GM12875 (cell line): Measurements from ENCODE around the gene PPP4R1.

Source experiments
- H3K4me3 ChIP-seq: one replicate; pipeline ENCODE4 v1.5.1; 2011; ENCODE audit warnings: low read depth, low read length, control low read depth
- TF ChIP-seq, protein P1 (sequence below): IDR thresholded peaks from 2 replicates; pipeline ENCODE4 v1.5.1; 2011; ENCODE audit warnings: low read depth, mild to moderate bottlenecking, control low read depth, inconsistent platforms, low read length, moderate library complexity, borderline replicate concordance; ENCODE audit not compliant: insufficient read depth

The PPP4R1 gene

DNA sequence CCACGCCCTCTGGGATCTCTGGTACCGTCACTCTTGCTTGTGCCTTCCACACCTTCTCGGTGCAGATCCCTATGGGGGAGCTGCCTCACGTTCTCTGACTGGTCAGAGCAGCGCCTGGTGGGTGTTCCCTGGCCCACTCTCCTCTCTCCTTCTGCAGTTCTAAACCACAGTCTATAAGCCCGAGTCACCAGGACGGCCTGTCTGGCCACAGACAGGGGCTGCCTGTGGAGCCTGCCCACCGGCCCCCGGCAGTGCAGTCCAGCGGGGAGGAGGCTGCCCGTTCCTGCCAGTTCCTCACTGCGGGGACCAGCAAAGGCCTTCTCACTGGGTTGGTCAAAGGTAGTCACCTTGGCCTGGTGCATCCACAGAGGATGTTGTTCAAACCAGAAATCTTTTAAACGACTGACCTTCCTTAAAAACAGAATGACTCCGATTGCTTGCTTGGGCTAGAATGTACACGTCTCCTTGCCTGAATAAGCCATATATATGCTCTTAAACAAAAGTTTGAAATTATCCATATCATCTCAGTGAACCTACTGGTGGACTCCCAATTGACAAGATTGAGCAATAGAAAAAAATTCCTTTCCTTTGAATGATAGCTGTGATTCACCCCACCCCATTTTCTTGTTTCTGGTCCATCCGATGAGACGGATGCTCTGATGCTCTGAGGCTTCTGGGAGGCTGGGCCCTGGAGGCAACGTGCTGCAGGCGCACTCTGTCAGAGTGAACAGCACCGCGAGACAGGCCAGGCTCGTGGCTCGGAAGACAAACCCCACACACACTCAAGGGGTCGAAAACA, 77.8 kb downstream of the PPP4R1 start:
- no peak overlapping the region for H3K4me3 ChIP-seq
- TF ChIP-seq, protein P1, sequence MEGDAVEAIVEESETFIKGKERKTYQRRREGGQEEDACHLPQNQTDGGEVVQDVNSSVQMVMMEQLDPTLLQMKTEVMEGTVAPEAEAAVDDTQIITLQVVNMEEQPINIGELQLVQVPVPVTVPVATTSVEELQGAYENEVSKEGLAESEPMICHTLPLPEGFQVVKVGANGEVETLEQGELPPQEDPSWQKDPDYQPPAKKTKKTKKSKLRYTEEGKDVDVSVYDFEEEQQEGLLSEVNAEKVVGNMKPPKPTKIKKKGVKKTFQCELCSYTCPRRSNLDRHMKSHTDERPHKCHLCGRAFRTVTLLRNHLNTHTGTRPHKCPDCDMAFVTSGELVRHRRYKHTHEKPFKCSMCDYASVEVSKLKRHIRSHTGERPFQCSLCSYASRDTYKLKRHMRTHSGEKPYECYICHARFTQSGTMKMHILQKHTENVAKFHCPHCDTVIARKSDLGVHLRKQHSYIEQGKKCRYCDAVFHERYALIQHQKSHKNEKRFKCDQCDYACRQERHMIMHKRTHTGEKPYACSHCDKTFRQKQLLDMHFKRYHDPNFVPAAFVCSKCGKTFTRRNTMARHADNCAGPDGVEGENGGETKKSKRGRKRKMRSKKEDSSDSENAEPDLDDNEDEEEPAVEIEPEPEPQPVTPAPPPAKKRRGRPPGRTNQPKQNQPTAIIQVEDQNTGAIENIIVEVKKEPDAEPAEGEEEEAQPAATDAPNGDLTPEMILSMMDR, result no peak

DNA sequence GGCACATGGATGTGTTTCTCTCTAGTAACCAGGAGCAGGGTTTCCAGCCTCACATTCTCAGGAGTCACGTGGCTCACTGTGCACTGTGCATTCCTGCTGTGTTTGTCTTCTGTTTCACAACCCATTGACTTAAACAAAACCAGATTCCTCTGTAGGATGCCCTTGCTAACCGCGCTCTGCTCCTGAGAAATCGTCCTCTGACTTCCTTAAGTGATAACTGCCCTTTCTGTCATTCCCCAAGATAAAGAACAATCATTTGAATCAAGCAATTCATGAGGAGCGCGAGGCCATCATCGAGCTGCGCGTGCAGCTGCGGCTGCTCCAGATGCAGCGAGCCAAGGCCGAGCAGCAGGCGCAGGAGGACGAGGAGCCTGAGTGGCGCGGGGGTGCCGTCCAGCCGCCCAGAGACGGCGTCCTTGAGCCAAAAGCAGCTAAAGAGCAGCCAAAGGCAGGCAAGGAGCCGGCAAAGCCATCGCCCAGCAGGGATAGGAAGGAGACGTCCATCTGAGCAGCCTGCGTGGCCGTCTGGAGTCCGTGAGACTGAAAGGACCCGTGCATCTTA, 78.8 kb downstream of the PPP4R1 start:
- no peak overlapping the region for H3K4me3 ChIP-seq

DNA sequence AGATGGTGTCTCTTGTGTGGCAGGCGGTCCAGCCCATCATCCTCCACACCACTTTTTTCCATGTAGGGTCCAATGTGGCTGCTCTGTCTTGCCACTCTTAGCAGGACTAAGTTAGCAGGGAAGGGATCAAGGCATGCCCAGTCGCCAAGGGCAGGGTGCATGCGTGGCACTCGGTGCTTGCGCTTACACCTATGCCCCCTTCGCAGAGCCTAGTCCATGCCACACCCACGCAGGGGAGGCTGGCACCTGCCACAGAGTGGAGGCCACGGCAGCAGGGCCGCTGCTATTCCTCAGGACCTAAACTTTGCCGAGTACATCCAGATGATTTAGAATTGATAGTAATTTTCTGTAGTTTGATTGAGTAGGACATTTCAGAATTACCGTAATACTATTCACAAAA, 79.5 kb downstream of the PPP4R1 start:
- TF ChIP-seq, protein P1, result no peak
- no peak overlapping the region for H3K4me3 ChIP-seq

More for the DNA sequence above, 78.8 kb downstream of the PPP4R1 start:
- TF ChIP-seq, protein P1, result no peak

DNA sequence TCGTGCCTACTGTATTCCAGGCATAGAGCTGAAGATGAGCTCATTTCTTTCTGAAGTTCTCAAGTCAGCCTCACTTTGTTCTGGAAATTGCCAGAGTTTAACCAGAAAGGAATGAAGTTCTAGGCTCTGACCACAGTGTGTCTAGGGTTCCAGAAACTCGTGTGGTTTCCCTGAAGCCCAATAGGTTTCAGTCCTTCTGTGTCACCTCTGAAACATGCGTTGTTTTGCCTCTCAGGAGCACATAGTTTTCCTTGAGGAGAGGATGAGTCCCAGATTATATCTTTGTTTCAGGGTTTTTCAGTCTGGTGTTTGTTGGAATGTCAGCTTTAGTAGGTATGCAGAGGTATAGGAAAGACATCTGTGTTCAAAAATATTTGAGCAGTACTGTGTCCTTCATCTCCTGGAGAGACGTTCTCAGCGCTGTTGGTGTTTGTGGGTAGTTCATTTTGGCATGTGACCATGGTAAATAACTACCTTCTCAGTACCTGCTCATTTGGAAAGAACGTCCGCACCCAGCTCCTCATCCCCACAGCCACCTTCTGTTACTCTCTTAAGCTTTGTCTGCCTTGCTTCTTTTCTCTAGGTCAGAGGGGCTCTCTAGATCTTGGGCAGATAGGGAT, 82.5 kb downstream of the PPP4R1 start:
- H3K4me3 ChIP-seq, result no peak overlapping the region
- TF ChIP-seq, protein P1, result no peak

DNA sequence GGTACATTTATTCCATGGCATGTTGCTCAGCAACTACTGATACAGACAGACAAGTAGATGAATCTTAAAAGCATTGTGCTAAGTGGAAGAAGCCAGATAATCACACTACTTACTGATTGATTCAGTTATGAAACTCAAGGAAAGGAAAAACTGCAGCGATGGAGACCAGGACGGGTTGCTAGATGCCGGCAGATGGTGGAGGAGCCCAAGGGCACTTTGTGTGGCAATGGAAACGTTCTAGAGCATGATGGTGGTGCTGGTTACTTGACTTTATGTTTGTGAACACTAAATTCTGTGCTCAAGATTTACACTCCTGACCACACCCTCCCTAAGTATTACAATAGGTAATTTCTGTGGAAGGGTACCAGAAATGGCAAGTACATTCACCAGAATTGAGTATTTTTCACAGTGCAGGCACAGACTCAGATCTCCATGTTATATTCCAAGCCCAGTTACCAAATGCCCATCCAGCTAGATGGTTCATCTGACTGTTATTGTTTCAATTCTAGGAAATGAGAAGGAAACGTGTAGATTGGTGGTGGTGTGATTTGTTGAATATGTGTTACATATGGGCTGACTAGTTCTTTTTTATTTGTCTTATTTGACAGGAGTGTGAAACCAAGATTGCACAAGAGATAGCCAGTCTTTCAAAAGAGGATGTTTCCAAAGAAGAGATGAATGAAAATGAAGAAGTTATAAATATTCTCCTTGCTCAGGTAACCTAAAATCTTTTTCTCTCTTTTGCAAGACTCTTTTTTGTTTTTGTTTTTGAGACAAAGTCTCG, 83.9 kb downstream of the PPP4R1 start:
- H3K4me3 ChIP-seq, result no peak overlapping the region
- TF ChIP-seq, protein P1, result no peak

DNA sequence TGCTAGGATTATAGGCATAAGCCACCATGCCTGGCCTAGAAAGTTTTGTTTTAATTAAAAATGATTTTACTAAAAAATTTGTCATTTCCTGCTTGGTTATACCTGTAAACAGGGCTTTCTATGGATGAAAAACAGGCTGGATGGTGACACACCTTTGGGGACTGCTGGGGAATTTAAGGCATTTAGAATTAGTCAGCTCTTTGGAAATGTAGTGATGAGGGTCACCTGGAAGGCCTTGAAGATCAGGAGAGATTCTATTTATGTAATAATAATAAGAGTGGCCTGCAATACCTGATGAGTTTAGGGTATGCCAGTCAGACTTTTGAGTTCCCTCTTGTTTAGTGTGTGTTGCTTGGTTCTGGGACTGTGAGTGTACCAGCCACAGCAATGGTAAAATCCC, 87.9 kb downstream of the PPP4R1 start:
- no peak overlapping the region for H3K4me3 ChIP-seq
- TF ChIP-seq, protein P1, result no peak
